C4-2B (cell line): ENCODE data around the gene TNFRSF11A.

ENCODE experiments used
- H3K27ac ChIP-seq: fragments of 450-650 bp; 2 replicates; pipeline ENCODE4 v1.5.1; 2017
- CTCF ChIP-seq: fragments of 450-650 bp; conservative IDR thresholded peaks from 2 replicates; pipeline ENCODE4 v1.5.1; 2017; ENCODE audit warnings: mild to moderate bottlenecking
- ZFX ChIP-seq: fragments of 450-650 bp; IDR thresholded peaks from 2 replicates; pipeline ENCODE4 v1.6.1; 2017

TNFRSF11A gene

DNA sequence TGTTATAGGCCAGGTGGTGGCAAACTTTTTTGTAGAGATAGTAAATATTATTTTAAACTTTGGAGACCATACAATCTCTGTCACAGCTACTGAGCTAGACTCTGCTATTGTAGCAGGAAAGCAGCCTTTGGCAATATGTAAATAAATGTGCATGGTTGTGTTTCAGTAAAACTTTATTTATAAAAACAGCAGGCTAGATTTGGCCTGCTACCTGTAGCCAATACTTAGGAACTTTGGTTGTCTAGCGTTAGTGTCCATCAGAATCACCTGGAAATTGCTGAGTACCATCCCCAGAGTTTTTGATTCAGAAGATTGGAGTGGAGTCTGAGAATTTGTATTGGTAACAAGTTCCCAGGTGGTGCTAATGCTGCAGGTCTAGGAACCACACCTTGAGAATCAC is 23.8 kb upstream of the TNFRSF11A start:
- no peak for TF ChIP-seq ZFX
- TF ChIP-seq CTCF = no peak
- H3K27ac ChIP-seq = no peak overlapping the region

DNA sequence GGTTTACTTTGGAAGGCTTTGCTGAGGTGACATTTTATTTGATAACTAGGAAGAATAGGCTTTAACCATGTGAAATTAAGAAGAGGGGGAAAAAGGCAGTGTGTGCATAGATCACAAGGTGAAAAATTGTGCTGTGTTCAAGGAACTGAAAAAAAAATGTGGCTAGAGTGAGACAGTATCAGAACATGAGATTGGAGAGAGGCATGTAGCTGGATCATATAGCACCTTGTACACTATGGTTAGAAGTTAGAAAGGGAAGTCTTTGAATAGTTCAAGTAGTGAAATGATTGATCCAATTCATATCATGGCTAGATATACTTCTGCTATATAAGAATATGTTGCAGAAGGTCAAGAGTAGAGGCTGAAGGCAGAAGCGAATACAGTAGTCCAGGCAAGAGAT is 12.3 kb upstream of the TNFRSF11A start:
- TF ChIP-seq CTCF (no peak), ZFX (no peak)

DNA sequence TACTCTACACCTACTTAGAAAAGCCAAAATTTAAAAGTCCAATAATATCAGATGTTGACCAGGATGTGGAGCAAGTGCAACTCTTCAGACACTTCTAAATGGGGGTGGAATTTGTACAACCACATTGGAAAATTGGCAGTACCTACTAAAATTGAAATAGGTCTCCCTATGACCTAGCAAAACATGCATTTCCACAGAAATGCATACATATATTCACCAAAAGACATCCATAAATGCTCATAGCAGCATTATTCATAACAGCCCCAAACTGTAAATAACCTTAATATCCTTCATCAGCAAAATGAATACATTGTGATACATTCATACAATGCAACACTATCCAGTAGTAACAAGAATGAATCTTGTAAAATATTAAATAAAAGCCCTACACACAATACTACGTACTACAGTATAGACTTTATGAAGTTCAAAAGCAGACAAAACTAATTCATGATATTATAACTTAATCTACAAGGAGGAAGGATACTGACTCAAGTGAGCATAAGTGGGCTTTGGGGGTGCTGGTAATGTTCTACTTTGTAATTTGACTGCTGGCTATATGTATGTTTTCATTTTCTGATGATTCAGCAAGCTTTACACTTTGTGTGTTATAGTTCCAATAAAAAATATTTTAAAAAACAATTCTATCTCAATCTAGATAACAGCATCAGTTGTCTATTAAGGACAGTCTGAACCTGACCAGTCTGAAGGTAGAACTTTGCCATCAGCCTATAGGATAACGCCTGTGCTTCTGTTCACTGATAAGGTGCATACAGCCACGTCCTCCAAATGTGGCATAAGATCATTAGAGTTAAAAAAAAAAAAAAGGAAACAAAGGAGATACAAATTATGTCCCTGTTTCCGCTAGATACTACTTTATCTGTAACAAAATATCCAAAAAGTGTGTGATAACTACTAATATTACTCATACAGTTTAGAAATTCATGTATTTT is 6.6 kb upstream of the TNFRSF11A start:
- TF ChIP-seq CTCF (no peak), ZFX (no peak)

More for the DNA sequence above, 12.3 kb upstream of the TNFRSF11A start:
- H3K27ac ChIP-seq = no peak overlapping the region

GRCh38 chr18:62321201-62321600 is 3.9 kb upstream of the TNFRSF11A start:
- H3K27ac ChIP-seq = no peak overlapping the region
- no peak for TF ChIP-seq ZFX
- TF ChIP-seq CTCF = no peak

More for the DNA sequence above, 6.6 kb upstream of the TNFRSF11A start:
- H3K27ac ChIP-seq = no peak overlapping the region

GRCh38 chr18:62323483-62324180 is 1.5 kb upstream of the TNFRSF11A start:
- TF ChIP-seq ZFX (no peak), CTCF (no peak)
- no peak overlapping the region for H3K27ac ChIP-seq

- no peak overlapping the region for H3K27ac ChIP-seq
- TF ChIP-seq ZFX = no peak
- TF ChIP-seq CTCF = no peak
Observed at GRCh38 chr18:62324181-62324828, 805 bp upstream of the TNFRSF11A start.
